ENCODE results near the gene DUSP3.

Gene DUSP3

DNA sequence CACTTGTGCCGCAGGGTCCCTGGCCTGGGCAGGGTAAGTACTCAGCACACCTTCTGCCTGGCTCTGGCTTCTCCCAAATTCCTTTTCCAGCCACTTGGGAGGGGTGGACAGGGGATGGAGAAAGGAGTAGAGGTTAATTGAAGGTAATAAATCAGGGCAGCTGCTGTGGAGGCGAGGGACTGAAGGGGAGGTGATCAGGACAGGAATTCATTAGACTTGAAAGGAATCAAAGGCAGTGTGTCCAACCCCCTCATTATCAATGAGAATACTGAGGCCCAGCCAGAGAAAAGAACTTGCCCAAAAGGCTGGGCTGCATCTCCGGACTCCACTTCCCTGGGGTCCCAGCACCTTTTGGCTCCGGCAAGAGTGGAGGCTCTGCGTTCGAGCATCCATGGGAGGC is 22.6 kb downstream of the DUSP3 start:
- no peak for TF ChIP-seq EP300 (IDR thresholded peaks at IDR 0.05; ENCODE audit: borderline replicate concordance)
- TF ChIP-seq, protein P1, sequence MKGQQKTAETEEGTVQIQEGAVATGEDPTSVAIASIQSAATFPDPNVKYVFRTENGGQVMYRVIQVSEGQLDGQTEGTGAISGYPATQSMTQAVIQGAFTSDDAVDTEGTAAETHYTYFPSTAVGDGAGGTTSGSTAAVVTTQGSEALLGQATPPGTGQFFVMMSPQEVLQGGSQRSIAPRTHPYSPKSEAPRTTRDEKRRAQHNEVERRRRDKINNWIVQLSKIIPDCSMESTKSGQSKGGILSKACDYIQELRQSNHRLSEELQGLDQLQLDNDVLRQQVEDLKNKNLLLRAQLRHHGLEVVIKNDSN (IDR thresholded peaks at IDR 0.05), result no peak
- no peak for TF ChIP-seq NFIC (IDR thresholded peaks at IDR 0.05)
- TF ChIP-seq TEAD4 (IDR thresholded peaks at IDR 0.05), result no peak
- TF ChIP-seq ZBTB7A (IDR thresholded peaks at IDR 0.05; ENCODE audit: low read depth), result no peak
- TF ChIP-seq, protein P2, sequence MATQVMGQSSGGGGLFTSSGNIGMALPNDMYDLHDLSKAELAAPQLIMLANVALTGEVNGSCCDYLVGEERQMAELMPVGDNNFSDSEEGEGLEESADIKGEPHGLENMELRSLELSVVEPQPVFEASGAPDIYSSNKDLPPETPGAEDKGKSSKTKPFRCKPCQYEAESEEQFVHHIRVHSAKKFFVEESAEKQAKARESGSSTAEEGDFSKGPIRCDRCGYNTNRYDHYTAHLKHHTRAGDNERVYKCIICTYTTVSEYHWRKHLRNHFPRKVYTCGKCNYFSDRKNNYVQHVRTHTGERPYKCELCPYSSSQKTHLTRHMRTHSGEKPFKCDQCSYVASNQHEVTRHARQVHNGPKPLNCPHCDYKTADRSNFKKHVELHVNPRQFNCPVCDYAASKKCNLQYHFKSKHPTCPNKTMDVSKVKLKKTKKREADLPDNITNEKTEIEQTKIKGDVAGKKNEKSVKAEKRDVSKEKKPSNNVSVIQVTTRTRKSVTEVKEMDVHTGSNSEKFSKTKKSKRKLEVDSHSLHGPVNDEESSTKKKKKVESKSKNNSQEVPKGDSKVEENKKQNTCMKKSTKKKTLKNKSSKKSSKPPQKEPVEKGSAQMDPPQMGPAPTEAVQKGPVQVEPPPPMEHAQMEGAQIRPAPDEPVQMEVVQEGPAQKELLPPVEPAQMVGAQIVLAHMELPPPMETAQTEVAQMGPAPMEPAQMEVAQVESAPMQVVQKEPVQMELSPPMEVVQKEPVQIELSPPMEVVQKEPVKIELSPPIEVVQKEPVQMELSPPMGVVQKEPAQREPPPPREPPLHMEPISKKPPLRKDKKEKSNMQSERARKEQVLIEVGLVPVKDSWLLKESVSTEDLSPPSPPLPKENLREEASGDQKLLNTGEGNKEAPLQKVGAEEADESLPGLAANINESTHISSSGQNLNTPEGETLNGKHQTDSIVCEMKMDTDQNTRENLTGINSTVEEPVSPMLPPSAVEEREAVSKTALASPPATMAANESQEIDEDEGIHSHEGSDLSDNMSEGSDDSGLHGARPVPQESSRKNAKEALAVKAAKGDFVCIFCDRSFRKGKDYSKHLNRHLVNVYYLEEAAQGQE (IDR thresholded peaks at IDR 0.05; ENCODE audit: low read depth), result no peak
- TF ChIP-seq TAF1 (IDR thresholded peaks at IDR 0.05; ENCODE audit: low read depth), result no peak
- no peak for TF ChIP-seq TCF12 (IDR thresholded peaks at IDR 0.05; ENCODE audit: low read depth)
- no peak for TF ChIP-seq EGR1 (IDR thresholded peaks at IDR 0.05)
- no peak for TF ChIP-seq CREB1 (IDR thresholded peaks at IDR 0.05; ENCODE audit: low read depth)
- no peak for TF ChIP-seq YY1 (IDR thresholded peaks at IDR 0.05; ENCODE audit: low read depth)
- no peak for TF ChIP-seq RAD21 (IDR thresholded peaks at IDR 0.05; ENCODE audit: low read depth)
- TF ChIP-seq CEBPB (IDR thresholded peaks at IDR 0.05), result no peak
- no peak for TF ChIP-seq FOXM1 (IDR thresholded peaks at IDR 0.05; ENCODE audit: borderline replicate concordance, low read depth)
- TF ChIP-seq, protein P3, sequence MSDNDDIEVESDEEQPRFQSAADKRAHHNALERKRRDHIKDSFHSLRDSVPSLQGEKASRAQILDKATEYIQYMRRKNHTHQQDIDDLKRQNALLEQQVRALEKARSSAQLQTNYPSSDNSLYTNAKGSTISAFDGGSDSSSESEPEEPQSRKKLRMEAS (IDR thresholded peaks at IDR 0.05), result no peak

DNA sequence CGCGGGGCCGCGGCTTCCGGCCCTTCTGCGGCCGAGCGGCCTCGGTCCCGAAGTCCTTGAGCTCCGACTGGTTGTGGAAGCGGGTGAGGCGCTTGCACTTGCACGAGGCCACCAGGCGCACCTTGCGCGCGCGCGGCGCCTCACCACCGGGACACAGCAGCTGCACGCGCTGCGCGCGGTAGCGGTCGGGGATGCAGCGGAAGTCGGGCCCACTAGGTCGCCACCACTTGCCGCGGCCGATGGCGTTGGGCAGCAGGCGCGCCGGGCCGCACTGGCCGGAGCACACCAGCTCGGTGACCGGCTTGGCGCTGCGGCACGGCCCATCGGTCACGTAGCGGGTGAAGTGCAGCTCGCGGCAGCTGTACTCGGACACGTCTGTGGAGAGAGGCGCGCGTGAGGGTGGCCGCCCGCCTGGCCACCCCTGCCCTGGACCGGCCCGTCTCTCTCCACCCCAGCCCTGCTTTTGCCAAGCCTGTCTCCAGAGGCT is 23.3 kb downstream of the DUSP3 start:
- TF ChIP-seq, protein P2 (IDR thresholded peaks at IDR 0.05; ENCODE audit: low read depth), result no peak
- TF ChIP-seq, protein P3 (IDR thresholded peaks at IDR 0.05), result no peak

DNA sequence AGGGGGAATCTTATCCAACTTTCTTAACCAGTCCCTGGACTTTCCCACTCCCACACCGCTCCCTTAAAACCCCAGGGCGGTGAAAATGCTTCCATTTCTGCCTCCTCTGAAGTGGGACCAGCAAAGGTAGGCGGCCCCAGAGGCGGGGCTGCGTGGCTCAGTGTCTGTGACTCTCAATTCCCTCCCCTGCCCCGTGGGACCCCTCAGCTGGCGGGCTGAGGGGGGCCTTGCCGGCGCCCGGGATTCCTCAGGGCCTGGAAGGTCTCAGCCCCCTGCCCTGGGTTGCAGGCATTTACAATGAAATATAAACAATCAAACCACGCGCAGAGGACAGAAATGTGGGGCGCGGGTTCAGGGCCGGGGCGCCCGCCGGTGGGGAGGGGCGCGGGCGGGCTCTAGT is 23.8 kb downstream of the DUSP3 start:
- TF ChIP-seq, protein P1 (IDR thresholded peaks at IDR 0.05), result no peak
- TF ChIP-seq RAD21 (IDR thresholded peaks at IDR 0.05; ENCODE audit: low read depth), result no peak
- no peak for TF ChIP-seq EGR1 (IDR thresholded peaks at IDR 0.05)
- TF ChIP-seq ZBTB7A (IDR thresholded peaks at IDR 0.05; ENCODE audit: low read depth), result no peak
- TF ChIP-seq, protein P2 (IDR thresholded peaks at IDR 0.05; ENCODE audit: low read depth), result no peak
- TF ChIP-seq NFIC (IDR thresholded peaks at IDR 0.05), result no peak
- no peak for TF ChIP-seq CREB1 (IDR thresholded peaks at IDR 0.05; ENCODE audit: low read depth)

DNA sequence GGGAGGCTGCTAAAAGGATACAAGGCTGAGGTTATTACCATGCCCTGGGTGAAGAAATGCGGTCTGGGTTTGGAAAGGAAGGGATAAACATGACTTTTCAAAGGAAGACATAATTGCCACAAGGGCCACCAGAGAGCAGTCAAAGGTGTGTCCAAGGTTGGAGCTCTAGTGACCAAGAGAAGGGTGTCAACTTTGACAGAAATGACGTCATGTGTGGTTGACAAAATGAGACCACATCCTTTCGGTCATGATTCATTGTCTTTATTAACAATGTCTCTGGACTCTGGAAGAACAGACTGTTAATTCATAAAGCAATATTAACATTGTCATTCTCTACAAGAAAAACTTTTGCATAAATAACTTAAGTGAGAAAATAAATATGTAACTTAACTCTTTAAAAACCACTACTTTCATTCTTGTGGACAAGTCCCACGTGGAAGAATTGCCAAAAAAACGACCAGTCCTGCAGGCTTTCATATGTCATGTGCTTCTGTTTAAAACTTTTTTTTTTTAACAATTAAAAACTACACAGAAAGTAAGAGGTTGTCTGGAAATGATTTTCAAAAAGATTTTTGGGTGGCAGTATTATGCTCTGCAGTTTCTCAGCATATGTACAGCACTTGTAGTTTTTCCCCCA is 25.2 kb downstream of the DUSP3 start:
- TF ChIP-seq, protein P1 (IDR thresholded peaks at IDR 0.05), result no peak
- TF ChIP-seq EGR1 (IDR thresholded peaks at IDR 0.05) (no peak), EP300 (IDR thresholded peaks at IDR 0.05; ENCODE audit: borderline replicate concordance) (no peak), ZBTB7A (IDR thresholded peaks at IDR 0.05; ENCODE audit: low read depth) (no peak), CREB1 (IDR thresholded peaks at IDR 0.05; ENCODE audit: low read depth) (no peak)

DNA sequence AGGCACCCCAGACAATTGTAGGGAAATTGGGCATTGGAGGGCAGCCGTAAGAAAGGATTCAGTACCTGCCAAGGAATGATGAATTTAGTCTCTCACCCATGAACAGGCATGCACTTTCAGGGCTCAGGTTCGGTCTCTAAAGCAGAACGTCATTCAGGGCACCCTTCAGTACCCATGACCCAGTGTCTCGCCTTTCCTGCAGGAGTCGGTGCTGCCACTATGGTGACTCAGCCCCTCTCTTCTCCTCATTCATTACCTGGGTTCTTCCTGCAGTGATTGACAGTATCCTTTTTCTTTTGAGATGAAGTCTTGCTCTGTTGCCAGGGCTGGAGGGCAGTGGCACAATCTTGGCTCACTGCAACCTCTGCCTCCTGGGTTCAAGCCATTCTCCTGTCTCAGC is 28.6 kb downstream of the DUSP3 start:
- TF ChIP-seq ZBTB7A (IDR thresholded peaks at IDR 0.05; ENCODE audit: low read depth) (no peak), CEBPB (IDR thresholded peaks at IDR 0.05) (no peak), NFIC (IDR thresholded peaks at IDR 0.05) (no peak), TEAD4 (IDR thresholded peaks at IDR 0.05) (no peak), YY1 (IDR thresholded peaks at IDR 0.05; ENCODE audit: low read depth) (no peak)
- TF ChIP-seq, protein P3 (IDR thresholded peaks at IDR 0.05), result no peak
- TF ChIP-seq, protein P2 (IDR thresholded peaks at IDR 0.05; ENCODE audit: low read depth), result no peak
- TF ChIP-seq, protein P1 (IDR thresholded peaks at IDR 0.05), result no peak
